Upper lobe of left lung (tissue), 4 donors: ENCODE data around the gene P4HA1.

Source experiments
- CTCF ChIP-seq, 6 experiments: fragments of 450-650 bp in 4 of 6; fragments of 200-600 bp in 2 of 6; sonication (generic) in 2 of 6; IDR thresholded peaks; one replicate each; pipeline ENCODE4 v1.5.1; 2016 to 2019; ENCODE audit warnings: antibody characterized with exemption in 6 of 6
- POLR2A ChIP-seq, 4 donors: fragments of 450-650 bp; IDR thresholded peaks; one replicate each; pipeline ENCODE4 v1.5.1; 2016 to 2017; ENCODE audit warnings: antibody characterized with exemption in 4 of 4, mild to moderate bottlenecking in 2 of 4

GRCh38 chr10:72976886-72977285, 119.8 kb downstream of the P4HA1 start:
- no peak for TF ChIP-seq CTCF (IDR thresholded peaks at IDR 0.05)
- no peak for TF ChIP-seq POLR2A (IDR thresholded peaks at IDR 0.05)
